H1 (cell line): ENCODE measurements around the gene PDZD8. TPM values are rescaled to one million over a fixed set of nuclear protein-coding genes. Genes with fewer than 3 reads are reported as not detected.

Experiments
- CTCF ChIA-PET: fragments of 300-600 bp; sonication (Branson Sonifier 250); formaldehyde crosslinking; loops from one replicate; lab custom pipeline; 2021; ENCODE audit not compliant: partially characterized antibody; lab: Charles Lee
- POLR2A ChIA-PET: fragments of 300-600 bp; sonication (Branson Sonifier 250); formaldehyde crosslinking; loops from one replicate; lab custom pipeline; 2021; ENCODE audit warnings: inconsistent platforms; ENCODE audit not compliant: partially characterized antibody; lab: Charles Lee
- DNase-seq, 2 experiments: peaks; one replicate each; pipeline versions ENCODE4 v3.0.0 to v3.0.0-alpha.2; 2010 to 2022; ENCODE audit warnings: low spot score in 2 of 2, low read depth in 1 of 2, mixed read lengths in 1 of 2
- FAIRE-seq: peaks from 2 replicates; lab custom pipeline; 2011; peaks lifted over from hg19 to GRCh38; lab: Jason Lieb, UNC
- H2AFZ ChIP-seq: 2 replicates; pipeline ENCODE4 v1.8.1; 2012; ENCODE audit warnings: low read length, inconsistent platforms
- H2AK5ac ChIP-seq: 2 replicates; pipeline ENCODE4 v1.6.1; 2013; ENCODE audit warnings: low read depth, low read length
- H2BK120ac ChIP-seq: replicated peaks from 2 replicates; pipeline ENCODE3; 2013; ENCODE audit warnings: low read depth, low read length, inconsistent platforms
- H2BK12ac ChIP-seq: 2 replicates; pipeline ENCODE4 v1.6.1; 2013; ENCODE audit warnings: low read depth, low read length
- H2BK15ac ChIP-seq: 2 replicates; pipeline ENCODE4 v1.6.1; 2013; ENCODE audit warnings: low read length
- H2BK20ac ChIP-seq: 2 replicates; pipeline ENCODE4 v1.6.1; 2013; ENCODE audit warnings: low read length
- H2BK5ac ChIP-seq: 2 replicates; pipeline ENCODE4 v1.6.1; 2013; ENCODE audit warnings: low read depth, low read length
- H3K14ac ChIP-seq: 2 replicates; pipeline ENCODE4 v1.6.1; 2013; ENCODE audit warnings: inconsistent platforms; ENCODE audit not compliant: insufficient read length
- H3K18ac ChIP-seq: 2 replicates; pipeline ENCODE4 v1.6.1; 2013; ENCODE audit warnings: low read length; ENCODE audit errors: extremely low read depth
- H3K23ac ChIP-seq: 2 replicates; pipeline ENCODE4 v1.6.1; 2013; ENCODE audit warnings: inconsistent platforms; ENCODE audit not compliant: insufficient read length
- H3K23me2 ChIP-seq: 2 replicates; pipeline ENCODE4 v1.6.1; 2013; ENCODE audit warnings: low read depth, low read length
- H3K27ac ChIP-seq: 2 replicates; pipeline ENCODE4 v1.6.1; 2011; ENCODE audit warnings: low read depth, low read length, inconsistent platforms
- H3K27me3 ChIP-seq, 4 experiments: replicated peaks in 1 of 4; 1 replicate in 1 of 4; 2 replicates in 3 of 4; pipeline versions ENCODE4 v1.6.1 to v1.8.1; 2011 to 2013; ENCODE audit warnings: low read length in 3 of 4, mild to moderate bottlenecking in 3 of 4, inconsistent platforms in 2 of 4, mixed read lengths in 2 of 4, moderate library complexity in 1 of 4; ENCODE audit not compliant: control insufficient read depth in 3 of 4, insufficient read depth in 3 of 4; ENCODE audit errors: extremely low read depth in 1 of 4
- H3K36me3 ChIP-seq, 4 experiments: 2 replicates each; pipeline versions ENCODE4 v1.6.1 to v1.8.1; 2011 to 2013; ENCODE audit warnings: mild to moderate bottlenecking in 4 of 4, low read length in 3 of 4, moderate library complexity in 2 of 4, control low read depth in 1 of 4, inconsistent platforms in 1 of 4; ENCODE audit not compliant: insufficient read depth in 4 of 4, control insufficient read depth in 2 of 4
- H3K4ac ChIP-seq: replicated peaks from 2 replicates; pipeline ENCODE3; 2013; ENCODE audit warnings: low read length, low read depth, mixed read lengths, inconsistent platforms; ENCODE audit not compliant: insufficient read length
- H3K4me1 ChIP-seq, 4 experiments: replicated peaks in 1 of 4; 1 replicate in 1 of 4; 2 replicates in 3 of 4; pipeline versions ENCODE4 v1.6.1 to v1.8.1; 2011 to 2013; ENCODE audit warnings: low read length in 3 of 4, inconsistent platforms in 2 of 4, mixed read lengths in 1 of 4; ENCODE audit not compliant: insufficient read depth in 4 of 4, control insufficient read depth in 3 of 4
- H3K4me2 ChIP-seq, 2 experiments: 2 replicates each; pipeline versions ENCODE4 v1.6.1 to v1.8.1; 2011 to 2013; ENCODE audit warnings: low read depth in 2 of 2, low read length in 2 of 2, control low read depth in 1 of 2, inconsistent platforms in 1 of 2, mild to moderate bottlenecking in 1 of 2; ENCODE audit not compliant: insufficient read depth in 1 of 2
- H3K4me3 ChIP-seq, 4 experiments: fragments of 200-600, 300-600 bp in 1 of 4; sonication (generic), shearing (Covaris generic), sonication (Bioruptor Twin) in 1 of 4; 2 replicates each; pipeline versions ENCODE4 v1.5.1 to v1.8.1; 2011 to 2016; ENCODE audit warnings: low read length in 4 of 4, low read depth in 3 of 4, control low read depth in 2 of 4, inconsistent platforms in 2 of 4, mild to moderate bottlenecking in 2 of 4, mixed read lengths in 1 of 4, moderate library complexity in 1 of 4; ENCODE audit not compliant: insufficient read depth in 2 of 4; ENCODE audit errors: extremely low read depth in 1 of 4
- H3K56ac ChIP-seq: replicated peaks from 2 replicates; pipeline ENCODE3; 2013; ENCODE audit warnings: low read depth, mild to moderate bottlenecking, mixed read lengths, low read length, inconsistent platforms; ENCODE audit not compliant: insufficient read length
- H3K79me1 ChIP-seq: 2 replicates; pipeline ENCODE4 v1.6.1; 2013; ENCODE audit warnings: low read depth, low read length, control low read depth
- H3K79me2 ChIP-seq, 2 experiments: 2 replicates each; pipeline versions ENCODE4 v1.6.1 to v1.8.1; 2012 to 2013; ENCODE audit warnings: low read length in 2 of 2, mild to moderate bottlenecking in 2 of 2, inconsistent platforms in 1 of 2; ENCODE audit not compliant: insufficient read depth in 2 of 2, control insufficient read depth in 1 of 2
- H3K9ac ChIP-seq, 4 experiments: replicated peaks in 1 of 4; 1 replicate in 1 of 4; 2 replicates in 3 of 4; pipeline versions ENCODE4 v1.6.1 to v1.8.1; 2011 to 2013; ENCODE audit warnings: low read depth in 3 of 4, low read length in 3 of 4, control low read depth in 2 of 4, mild to moderate bottlenecking in 2 of 4, moderate library complexity in 2 of 4, inconsistent platforms in 1 of 4; ENCODE audit errors: extremely low read depth in 1 of 4
- H3K9me3 ChIP-seq, 2 experiments: 2 replicates each; pipeline versions ENCODE4 v1.6.1 to v1.8.1; 2012 to 2013; ENCODE audit warnings: mild to moderate bottlenecking in 2 of 2, moderate library complexity in 2 of 2, control low read depth in 1 of 2, inconsistent platforms in 1 of 2, low read depth in 1 of 2, low read length in 1 of 2, mixed read lengths in 1 of 2; ENCODE audit not compliant: insufficient read depth in 2 of 2
- H4K20me1 ChIP-seq, 2 experiments: replicated peaks in 1 of 2; 2 replicates each; pipeline versions ENCODE3 to v1.8.1; 2011 to 2013; ENCODE audit warnings: inconsistent platforms in 2 of 2, low read length in 2 of 2, mild to moderate bottlenecking in 1 of 2; ENCODE audit not compliant: insufficient read depth in 2 of 2, control insufficient read depth in 1 of 2
- H4K5ac ChIP-seq: 2 replicates; pipeline ENCODE4 v1.6.1; 2013; ENCODE audit warnings: low read length, low read depth, mixed read lengths, inconsistent platforms; ENCODE audit not compliant: insufficient read length
- H4K8ac ChIP-seq: 2 replicates; pipeline ENCODE4 v1.8.0; 2013; ENCODE audit warnings: mild to moderate bottlenecking, moderate library complexity, low read length, inconsistent platforms; ENCODE audit not compliant: insufficient read depth; ENCODE audit errors: extremely low read depth
- H4K91ac ChIP-seq: replicated peaks from 2 replicates; pipeline ENCODE3; 2013; ENCODE audit warnings: low read length, mixed read lengths, inconsistent platforms; ENCODE audit not compliant: insufficient read length
- CBX5 ChIP-seq: fragments of 300-800, 300-1000 bp; sonication (generic); IDR thresholded peaks from 2 replicates; pipeline ENCODE4 v1.7.1; 2016; ENCODE audit warnings: antibody characterized with exemption, low read length, low read depth
- CHD1 ChIP-seq: IDR thresholded peaks from 2 replicates; pipeline ENCODE4 v1.6.1; 2012; ENCODE audit warnings: low read depth, low read length, improper control_type of control experiment
- CREB1 ChIP-seq: IDR thresholded peaks from 2 replicates; pipeline ENCODE4 v1.6.1; 2012; ENCODE audit warnings: inconsistent platforms
- EP300 ChIP-seq, 2 experiments: IDR thresholded peaks; 1 replicate in 1 of 2; 2 replicates in 1 of 2; pipeline ENCODE4 v1.6.1; 2011 to 2012; ENCODE audit warnings: low read depth in 2 of 2, low read length in 2 of 2, mild to moderate bottlenecking in 2 of 2, borderline replicate concordance in 1 of 2, inconsistent platforms in 1 of 2, moderate library complexity in 1 of 2
- GABPA ChIP-seq: IDR thresholded peaks from 2 replicates; pipeline ENCODE4 v1.6.1; 2011; ENCODE audit warnings: mild to moderate bottlenecking, low read length, moderate library complexity, borderline replicate concordance; ENCODE audit not compliant: insufficient read depth
- NRF1 ChIP-seq: IDR thresholded peaks from 2 replicates; pipeline ENCODE4 v1.6.1; 2011; ENCODE audit warnings: mild to moderate bottlenecking, low read depth, low read length, improper control_type of control experiment
- POLR2AphosphoS5 ChIP-seq: IDR thresholded peaks from 2 replicates; pipeline ENCODE4 v1.6.1; 2011; ENCODE audit warnings: low read depth, low read length
- SP1 ChIP-seq: IDR thresholded peaks from 2 replicates; pipeline ENCODE4 v1.6.1; 2011; ENCODE audit warnings: low read depth, low read length
- SP2 ChIP-seq: IDR thresholded peaks from 2 replicates; pipeline ENCODE4 v1.6.1; 2012; ENCODE audit warnings: mild to moderate bottlenecking, low read length, inconsistent platforms
- SRF ChIP-seq: IDR thresholded peaks from 2 replicates; pipeline ENCODE4 v1.6.1; 2011; ENCODE audit warnings: mild to moderate bottlenecking, low read depth, low read length, moderate library complexity
- YY1 ChIP-seq: IDR thresholded peaks from 2 replicates; pipeline ENCODE4 v1.6.1; 2011; ENCODE audit warnings: low read depth, mild to moderate bottlenecking, low read length
- polyA plus RNA-seq, 7 experiments: library from polyadenylated mRNA; depleted of rRNA in 3 of 7; stranded (reverse) in 5 of 7; unstranded in 2 of 7; fragments of >200 nt in 5 of 7; fragments of 200-250 nt in 2 of 7; gene quantifications; 1 replicate in 5 of 7; 2 replicates in 1 of 7; 4 replicates in 1 of 7; pipeline versions ENCODE4 v1.2.1 to v1.2.3, GENCODE V29; 2011 to 2013; ENCODE audit warnings: missing spikeins in 2 of 7, mixed read lengths in 2 of 7
- total RNA-seq: library from RNA; stranded (reverse); fragmentation: NEBNext Ultra II Directional; extraction: Animal tissue kit (Norgen Biotek cat#: 25700); gene quantifications from 2 replicates; pipeline ENCODE4 v1.2.1, GENCODE V29; 2021

PDZD8 gene
- total and polyA plus RNA-seq, 2 of the 8 experiments (the other 6 are each of a cell fraction or from before 2014, with no cell fraction given): 10.9 to 50.1 TPM

DNA sequence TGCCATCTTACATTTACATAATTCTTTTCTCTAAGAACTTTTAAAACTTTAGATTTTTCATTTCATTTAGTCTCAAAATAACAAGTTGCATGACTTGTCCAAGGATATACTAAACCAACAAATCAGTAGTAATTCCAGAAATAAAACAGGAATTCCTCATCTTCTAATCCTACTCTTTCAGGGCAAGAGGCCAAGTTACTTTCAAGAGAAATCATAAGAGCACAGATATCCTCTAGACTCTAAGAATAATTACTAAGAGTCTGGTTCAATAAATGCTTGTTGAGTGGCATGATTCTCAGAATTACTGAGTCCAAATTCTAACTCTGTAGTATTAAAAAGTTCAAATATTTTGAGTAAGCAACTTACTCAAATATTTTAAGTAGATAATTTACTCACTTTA, 12.9 kb downstream of the PDZD8 start:
- TF ChIP-seq POLR2AphosphoS5: no peak
- TF ChIP-seq SP1: no peak
- no peak for TF ChIP-seq CBX5
- TF ChIP-seq YY1: no peak
- TF ChIP-seq CREB1: no peak
- no peak for TF ChIP-seq SRF
- no peak for TF ChIP-seq NRF1
- no peak for TF ChIP-seq SP2
- no peak for TF ChIP-seq EP300 (IDR thresholded peaks at IDR 0.05; ENCODE audit: borderline replicate concordance in 1 of 2, low read depth in 2 of 2, low read length in 2 of 2)
- TF ChIP-seq GABPA: no peak
- TF ChIP-seq CHD1: no peak
- TF ChIP-seq, all 59 proteins: peak for 0
- H3K9ac ChIP-seq: no peak overlapping the region

More for the DNA sequence above, 12.9 kb downstream of the PDZD8 start:
- Histone ChIP-seq H3K4me3 (no peak overlapping the region), H3K14ac (no peak overlapping the region), H3K79me2 (peaks cover 0 to 97% of the 10 kb centered on the region in 2 experiments; a peak in 3 of 4 replicates), H3K4me1 (peaks cover 0 to 7% (median 3%) of the 10 kb centered on the region in 4 experiments; a peak in 3 of 7 replicates), H2BK15ac (no peak overlapping the region), H3K18ac (no peak overlapping the region), H3K4ac (no peak overlapping the region), H4K91ac (no peak overlapping the region), H3K9me3 (no peaks in the 10 kb centered on the region), H3K23me2 (no peaks in the 10 kb centered on the region; the same call in 1 of the 2 replicates), H3K4me2 (no peak overlapping the region), H2BK120ac (no peak overlapping the region), H4K20me1 (peaks cover 5 to 8% of the 10 kb centered on the region in 2 experiments), H3K27ac (no peak overlapping the region), H3K79me1 (no peaks in the 10 kb centered on the region), H3K23ac (no peak overlapping the region), H2BK5ac (no peak overlapping the region), H2BK20ac (no peak overlapping the region), H3K36me3 (no peaks in the 10 kb centered on the region), H4K5ac (no peak overlapping the region), H3K27me3 (no peaks in the 10 kb centered on the region), H4K8ac (no peak overlapping the region), H2BK12ac (no peak overlapping the region), H2AFZ (no peak overlapping the region), H3K56ac (no peak overlapping the region), H2AK5ac (no peak overlapping the region)
- FAIRE-seq (no peak), DNase-seq (no peak)
- ChIA-PET CTCF (no interaction called here), POLR2A (no interaction called here)
